ENCODE data around the gene RNU6-9. TPM values are rescaled to one million over a fixed set of nuclear protein-coding genes. Genes with fewer than 3 reads are reported as not detected.

RNU6-9 gene
- total RNA-seq, 1 donor = not detected

GRCh38 chr19:869245-870177, 23.8 kb upstream of the RNU6-9 start:
- H3K4me3 ChIP-seq (ENCODE audit: low read depth, low read length) = no peak overlapping the region
- no peak for TF ChIP-seq CTCF (IDR thresholded peaks at IDR 0.05; ENCODE audit: insufficient read depth, low read depth, low read length)
- peak; percentile 97 for DNase-seq (ENCODE audit: low read depth)

- no peak for TF ChIP-seq CTCF (IDR thresholded peaks at IDR 0.05; ENCODE audit: insufficient read depth, low read depth, low read length)
- H3K4me3 ChIP-seq (ENCODE audit: low read depth, low read length) = no peak overlapping the region
- DNase-seq (ENCODE audit: low read depth) = no peak
Observed at GRCh38 chr19:870314-870713, 23.0 kb upstream of the RNU6-9 start.

DNA sequence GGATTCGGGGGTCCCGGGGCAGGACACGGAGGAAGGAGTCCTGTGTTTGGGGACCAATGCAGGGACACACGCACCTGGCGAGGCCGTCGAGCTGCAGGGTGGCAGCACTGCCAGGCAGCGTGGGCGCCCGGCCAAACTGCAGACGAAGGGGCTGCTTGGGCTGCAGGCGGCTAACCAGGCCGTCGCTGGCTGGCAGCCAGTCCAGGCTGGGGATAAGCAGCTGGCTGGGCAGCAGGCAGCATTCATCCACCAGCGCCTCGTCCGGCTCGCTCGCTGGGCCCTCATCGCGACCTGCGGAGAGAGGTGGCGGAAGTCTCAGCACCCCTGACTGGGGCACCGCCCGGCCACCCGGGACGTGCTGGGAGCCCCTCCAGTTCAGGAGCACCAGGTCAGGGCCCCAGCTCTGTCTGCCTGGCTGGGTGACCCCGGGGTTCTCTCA, 22.3 kb upstream of the RNU6-9 start:
- H3K4me3 ChIP-seq (ENCODE audit: low read depth, low read length) = no peak overlapping the region
- no peak for TF ChIP-seq CTCF (IDR thresholded peaks at IDR 0.05; ENCODE audit: insufficient read depth, low read depth, low read length)
- peak; percentile 55 for DNase-seq (ENCODE audit: low read depth)

DNA sequence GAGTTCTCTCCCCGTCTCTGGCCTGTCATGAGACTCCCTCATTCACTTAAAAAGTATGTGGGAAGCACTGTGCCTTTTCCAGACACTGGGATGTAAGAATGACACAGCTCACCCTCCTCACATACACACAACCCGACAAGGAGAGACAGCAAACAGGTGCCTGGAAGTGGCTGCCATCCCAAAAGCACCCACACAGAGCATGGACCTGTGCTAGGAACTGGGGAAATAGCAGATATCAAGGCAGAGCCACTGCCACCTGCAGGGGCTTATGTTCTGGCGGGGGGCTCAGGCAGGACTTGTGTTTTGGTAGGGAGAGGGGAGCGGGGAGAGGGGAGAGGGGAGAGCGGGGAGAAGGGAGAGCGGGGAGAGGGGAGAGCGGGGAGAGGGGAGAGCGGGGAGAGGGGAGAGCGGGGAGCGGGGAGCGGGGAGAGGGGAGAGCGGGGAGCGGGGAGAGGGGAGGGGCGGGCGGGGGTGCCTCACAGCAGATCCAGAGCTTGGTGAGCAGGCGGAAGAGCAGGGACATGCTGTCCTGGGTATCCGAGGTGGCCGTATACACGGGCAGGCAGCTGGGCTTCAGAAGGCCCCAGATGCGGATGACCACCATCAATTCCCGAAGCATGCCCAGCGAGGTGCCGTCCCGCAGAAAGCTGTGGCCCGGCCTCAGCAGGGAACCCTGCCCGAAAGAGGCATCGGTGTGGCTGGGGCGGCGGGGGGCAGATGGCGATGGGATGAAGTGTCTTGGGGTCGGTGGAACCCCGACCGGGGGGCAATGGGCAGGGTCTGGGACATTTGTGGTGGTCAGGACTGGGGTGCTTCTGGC, 21.6 kb upstream of the RNU6-9 start:
- H3K4me3 ChIP-seq (ENCODE audit: low read depth, low read length) = peak overlapping the region; percentile 47
- TF ChIP-seq CTCF (IDR thresholded peaks at IDR 0.05; ENCODE audit: insufficient read depth, low read depth, low read length) = no peak
- peak; percentile 72 for DNase-seq (ENCODE audit: low read depth)

- peak overlapping the region; percentile 47 for H3K4me3 ChIP-seq (ENCODE audit: low read depth, low read length)
- no peak for TF ChIP-seq CTCF (IDR thresholded peaks at IDR 0.05; ENCODE audit: insufficient read depth, low read depth, low read length)
- DNase-seq (ENCODE audit: low read depth) = peak; percentile 93
Observed at GRCh38 chr19:872266-872951, 20.9 kb upstream of the RNU6-9 start.

DNA sequence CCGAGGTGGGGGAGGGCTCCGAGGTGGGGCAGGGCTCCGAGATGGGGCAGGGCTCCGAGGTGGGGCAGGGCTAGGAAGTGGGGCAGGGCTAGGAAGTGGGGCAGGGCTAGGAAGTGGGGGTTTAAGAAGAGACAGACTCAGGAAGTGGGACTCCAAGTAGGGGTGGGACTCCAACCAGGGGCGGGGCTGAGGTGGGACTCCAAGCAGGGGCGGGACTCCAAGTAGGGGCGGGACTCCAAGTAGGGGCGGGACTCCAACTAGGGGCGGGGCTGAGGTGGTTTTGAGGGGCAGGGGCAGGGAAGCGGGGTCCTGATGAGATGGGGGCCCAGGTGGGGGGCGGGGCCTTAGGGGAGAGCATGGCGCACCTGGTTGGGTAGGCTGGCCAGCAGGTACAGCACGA, 20.2 kb upstream of the RNU6-9 start:
- TF ChIP-seq CTCF (IDR thresholded peaks at IDR 0.05; ENCODE audit: insufficient read depth, low read depth, low read length) = no peak
- no peak overlapping the region for H3K4me3 ChIP-seq (ENCODE audit: low read depth, low read length)
- peak; percentile 90 for DNase-seq (ENCODE audit: low read depth)
